HG03378 (cell line): ENCODE measurements around the gene ITGAD.

Experiments
- ATAC-seq: cut with Tn5 transposase; IDR thresholded peaks from one replicate; pipeline ENCODE4 v1.9.1; 2021; ENCODE audit warnings: mild to moderate bottlenecking, moderate library complexity; ENCODE audit not compliant: unreplicated experiment

The ITGAD gene

DNA sequence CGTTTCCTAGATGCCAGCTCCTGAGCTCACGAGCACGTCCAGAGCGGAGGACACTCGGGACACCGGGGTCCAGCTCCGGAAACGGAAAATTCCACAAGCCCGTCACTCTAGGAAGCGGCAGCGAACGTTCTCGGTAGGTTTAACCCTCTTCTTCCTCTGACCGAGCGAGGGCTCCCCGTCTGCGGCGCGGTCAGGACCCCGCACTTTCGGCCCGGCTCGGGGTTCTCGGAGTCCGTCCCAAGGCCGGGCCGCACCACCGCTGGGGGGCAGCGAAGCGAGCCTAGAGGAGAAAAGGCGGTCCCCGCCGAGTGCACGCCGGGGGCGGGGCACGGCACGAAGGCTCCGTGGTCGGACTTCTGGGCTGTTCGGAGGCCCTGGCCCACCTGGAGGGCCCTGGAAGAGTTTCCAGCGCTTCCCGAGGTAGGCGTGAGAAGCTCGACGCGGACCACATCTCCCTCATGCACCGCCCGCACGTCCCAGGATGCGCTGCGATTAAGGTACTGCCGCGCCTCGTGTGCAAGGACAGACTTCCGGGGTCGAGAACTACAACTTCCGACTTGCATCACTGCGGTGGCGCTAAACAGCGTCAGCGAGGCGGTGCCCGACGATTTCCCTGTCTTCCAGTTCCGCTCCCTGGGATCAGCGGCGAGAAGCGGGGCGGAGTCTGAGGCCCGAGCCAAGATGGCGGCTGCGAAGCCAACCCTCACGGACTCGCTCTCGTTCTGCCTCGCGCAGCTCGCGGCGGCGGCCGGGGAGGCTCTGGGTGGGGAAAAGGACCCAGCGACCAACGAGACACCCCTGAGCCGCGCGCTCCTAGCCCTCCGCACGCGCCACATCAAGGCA, 65.9 kb downstream of the ITGAD start, which contains the start of gene ARMC5:
ARMC5 (plus strand) TSS at position 658 of the 843 bp plus-strand sequence; CDS start at position 682, 24 bp downstream.
- peak; percentile 73 for ATAC-seq

GRCh38 chr16:31459687-31460581, 66.8 kb downstream of the ITGAD start:
- ATAC-seq = peak; percentile 57

- ATAC-seq = no peak
These were observed 67.5 kb downstream of the ITGAD start for GRCh38 chr16:31460582-31461002.

- no peak for ATAC-seq
These were observed 68.2 kb downstream of the ITGAD start for GRCh38 chr16:31461201-31461920.

DNA sequence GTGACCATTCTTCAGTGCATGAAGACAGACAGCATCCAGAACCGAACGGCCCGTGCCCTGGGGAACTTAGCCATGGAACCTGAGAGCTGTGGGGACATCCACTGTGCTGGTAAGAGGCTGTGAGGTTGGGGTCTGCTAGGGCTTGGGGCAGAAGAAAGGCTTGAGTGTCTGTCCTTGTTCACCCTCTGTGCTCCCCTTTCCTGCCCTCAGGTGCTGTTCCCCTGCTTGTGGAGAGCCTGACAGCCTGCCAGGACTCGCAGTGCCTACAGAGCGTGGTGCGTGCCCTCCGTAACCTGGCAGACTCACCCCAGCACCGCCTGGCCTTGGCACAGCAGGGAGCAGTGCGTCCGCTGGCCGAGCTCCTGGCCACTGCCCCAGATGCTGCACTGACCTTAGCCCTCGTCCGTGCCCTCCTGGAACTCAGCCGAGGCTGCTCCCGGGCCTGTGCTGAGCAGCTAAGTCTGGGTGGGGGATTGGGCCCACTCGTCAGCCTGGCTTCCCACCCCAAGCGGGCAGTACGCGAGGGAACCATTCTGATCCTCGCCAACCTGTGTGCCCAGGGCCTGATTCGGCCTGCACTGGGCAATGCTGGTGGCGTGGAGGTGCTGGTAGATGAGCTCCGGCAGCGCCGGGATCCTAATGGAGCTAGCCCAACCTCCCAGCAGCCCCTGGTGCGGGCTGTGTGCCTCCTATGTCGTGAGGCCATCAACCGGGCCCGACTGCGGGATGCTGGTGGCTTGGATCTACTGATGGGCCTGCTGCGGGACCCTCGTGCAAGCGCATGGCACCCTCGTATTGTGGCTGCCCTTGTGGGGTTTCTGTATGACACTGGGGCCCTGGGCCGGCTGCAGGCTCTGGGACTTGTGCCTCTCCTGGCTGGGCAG, 69.0 kb downstream of the ITGAD start:
- ATAC-seq = no peak

DNA sequence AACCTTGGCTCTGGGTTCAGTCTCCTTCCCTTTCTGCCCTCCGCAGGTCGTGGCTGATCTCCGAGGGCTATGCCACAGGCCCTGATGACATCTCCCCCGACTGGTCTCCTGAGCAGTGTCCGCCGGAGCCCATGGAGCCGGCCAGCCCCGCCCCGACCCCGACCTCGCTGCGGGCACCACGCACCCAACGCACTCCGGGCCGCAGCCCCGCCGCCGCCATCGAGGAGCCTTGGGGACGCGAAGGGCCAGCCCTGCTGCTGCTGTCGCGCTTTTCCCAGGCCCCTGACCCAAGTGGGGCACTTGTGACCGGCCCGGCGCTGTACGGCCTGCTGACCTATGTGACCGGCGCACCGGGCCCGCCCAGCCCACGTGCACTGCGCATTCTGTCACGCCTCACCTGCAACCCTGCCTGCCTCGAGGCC, 71.2 kb downstream of the ITGAD start:
- ATAC-seq = no peak

DNA sequence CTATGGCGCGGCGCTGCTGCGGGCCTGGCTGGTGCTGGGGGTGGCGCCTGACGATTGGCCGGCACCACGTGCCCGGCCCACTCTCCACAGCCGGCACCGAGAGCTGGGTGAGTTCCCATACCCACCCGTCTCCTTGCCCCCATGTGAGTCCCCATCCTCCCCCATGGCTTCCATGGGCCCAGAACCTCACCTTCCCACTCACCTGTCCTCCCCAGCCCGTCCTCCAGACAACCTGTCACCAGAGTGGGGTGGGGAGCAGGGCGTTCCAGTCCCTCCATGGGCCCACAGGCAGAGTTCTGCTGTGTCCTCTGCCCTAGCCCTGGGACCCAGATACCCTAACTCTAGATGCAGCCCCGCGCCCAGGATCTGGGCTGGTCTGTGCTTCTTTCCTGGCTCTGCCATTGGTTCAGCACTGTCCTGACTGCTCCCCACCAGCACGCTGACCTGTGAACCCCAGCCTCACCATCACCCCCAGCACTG, 71.7 kb downstream of the ITGAD start:
- no peak for ATAC-seq

DNA sequence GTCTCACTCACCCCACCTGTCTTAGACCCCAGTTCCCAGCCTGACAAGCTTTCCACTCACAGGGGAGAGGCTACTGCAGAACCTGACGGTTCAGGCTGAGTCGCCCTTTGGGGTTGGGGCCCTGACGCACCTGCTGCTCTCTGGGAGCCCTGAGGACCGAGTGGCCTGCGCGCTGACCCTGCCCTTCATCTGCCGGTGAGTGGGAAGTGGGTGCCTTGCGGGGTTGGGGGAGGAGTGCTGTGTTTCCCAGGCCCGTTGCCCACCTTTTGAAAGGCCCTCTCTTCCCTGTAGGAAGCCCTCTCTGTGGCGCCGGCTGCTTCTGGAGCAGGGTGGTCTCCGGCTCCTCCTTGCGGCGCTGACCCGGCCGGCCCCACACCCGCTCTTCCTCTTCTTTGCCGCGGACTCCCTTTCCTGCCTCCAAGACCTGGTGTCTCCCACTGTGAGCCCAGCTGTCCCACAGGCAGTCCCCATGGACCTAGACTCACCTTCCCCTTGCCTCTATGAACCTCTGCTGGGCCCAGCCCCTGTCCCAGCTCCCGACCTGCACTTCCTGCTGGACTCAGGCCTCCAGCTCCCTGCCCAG, 72.7 kb downstream of the ITGAD start:
- no peak for ATAC-seq

DNA sequence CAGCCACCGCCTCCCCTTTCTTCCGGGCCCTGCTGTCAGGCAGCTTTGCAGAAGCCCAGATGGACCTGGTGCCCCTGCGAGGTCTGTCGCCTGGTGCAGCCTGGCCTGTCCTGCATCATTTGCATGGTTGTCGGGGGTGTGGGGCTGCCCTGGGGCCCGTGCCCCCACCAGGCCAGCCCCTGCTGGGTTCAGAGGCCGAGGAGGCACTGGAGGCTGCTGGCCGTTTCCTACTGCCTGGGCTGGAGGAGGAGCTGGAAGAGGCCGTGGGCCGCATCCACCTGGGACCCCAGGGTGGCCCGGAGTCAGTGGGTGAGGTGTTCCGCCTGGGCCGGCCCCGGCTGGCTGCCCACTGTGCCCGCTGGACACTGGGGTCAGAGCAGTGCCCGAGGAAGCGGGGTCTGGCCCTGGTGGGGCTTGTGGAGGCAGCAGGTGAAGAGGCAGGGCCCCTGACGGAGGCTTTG, 73.3 kb downstream of the ITGAD start:
- ATAC-seq = no peak

- peak; percentile 74 for ATAC-seq
These were observed 74.1 kb downstream of the ITGAD start for GRCh38 chr16:31467151-31467773.

- ATAC-seq = no peak
These were observed 74.7 kb downstream of the ITGAD start for GRCh38 chr16:31467858-31468257.

GRCh38 chr16:31470615-31471014, 77.5 kb downstream of the ITGAD start:
- no peak for ATAC-seq

- no peak for ATAC-seq
These were observed 78.2 kb downstream of the ITGAD start for GRCh38 chr16:31471241-31471874.

- ATAC-seq = no peak
These were observed 79.0 kb downstream of the ITGAD start, which contains the start of gene TGFB1I1 for GRCh38 chr16:31471875-31472708. Gene TGFB1I1 (plus strand): TSS chr16:31472152. CDS start chr16:31472189, 37 bp downstream.

GRCh38 chr16:31472709-31473203, 79.6 kb downstream of the ITGAD start:
- no peak for ATAC-seq

GRCh38 chr16:31473264-31473984, 80.3 kb downstream of the ITGAD start:
- ATAC-seq = no peak
